H7 (cell line): ENCODE results near the gene TMEM35A. TPM values are rescaled to one million over a fixed set of nuclear protein-coding genes. Genes with fewer than 3 reads are reported as not detected.
"Not testable (repeated sequence)": the region's sequence is repeated elsewhere in the genome, so short reads cannot be mapped to it uniquely, and the experiment has no call there.

Experiments
- DNase-seq: peaks from one replicate; pipeline ENCODE4 v3.0.0; 2012
- H3K27me3 ChIP-seq: 2 replicates; pipeline ENCODE4 v1.6.0; 2011; ENCODE audit warnings: mild to moderate bottlenecking, low read length; ENCODE audit not compliant: control insufficient read depth, insufficient read depth
- H3K36me3 ChIP-seq: replicated peaks from 2 replicates; pipeline ENCODE4 v1.5.1; 2011; ENCODE audit warnings: low read length; ENCODE audit not compliant: control insufficient read depth, insufficient read depth
- H3K4me3 ChIP-seq: 2 replicates; pipeline ENCODE4 v1.5.1; 2011; ENCODE audit warnings: low read depth, mild to moderate bottlenecking, control low read depth, low read length, moderate library complexity; ENCODE audit not compliant: insufficient read depth
- total RNA-seq: library from RNA; depleted of rRNA; stranded (reverse); fragments of >200 nt; shearing (Covaris generic); gene quantifications from 2 replicates; pipeline ENCODE4 v1.2.3, GENCODE V29; 2014; rRNA removed

The TMEM35A gene, protein sequence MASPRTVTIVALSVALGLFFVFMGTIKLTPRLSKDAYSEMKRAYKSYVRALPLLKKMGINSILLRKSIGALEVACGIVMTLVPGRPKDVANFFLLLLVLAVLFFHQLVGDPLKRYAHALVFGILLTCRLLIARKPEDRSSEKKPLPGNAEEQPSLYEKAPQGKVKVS
- 1.4 and 2.3 TPM in 2 replicates for total RNA-seq

DNA sequence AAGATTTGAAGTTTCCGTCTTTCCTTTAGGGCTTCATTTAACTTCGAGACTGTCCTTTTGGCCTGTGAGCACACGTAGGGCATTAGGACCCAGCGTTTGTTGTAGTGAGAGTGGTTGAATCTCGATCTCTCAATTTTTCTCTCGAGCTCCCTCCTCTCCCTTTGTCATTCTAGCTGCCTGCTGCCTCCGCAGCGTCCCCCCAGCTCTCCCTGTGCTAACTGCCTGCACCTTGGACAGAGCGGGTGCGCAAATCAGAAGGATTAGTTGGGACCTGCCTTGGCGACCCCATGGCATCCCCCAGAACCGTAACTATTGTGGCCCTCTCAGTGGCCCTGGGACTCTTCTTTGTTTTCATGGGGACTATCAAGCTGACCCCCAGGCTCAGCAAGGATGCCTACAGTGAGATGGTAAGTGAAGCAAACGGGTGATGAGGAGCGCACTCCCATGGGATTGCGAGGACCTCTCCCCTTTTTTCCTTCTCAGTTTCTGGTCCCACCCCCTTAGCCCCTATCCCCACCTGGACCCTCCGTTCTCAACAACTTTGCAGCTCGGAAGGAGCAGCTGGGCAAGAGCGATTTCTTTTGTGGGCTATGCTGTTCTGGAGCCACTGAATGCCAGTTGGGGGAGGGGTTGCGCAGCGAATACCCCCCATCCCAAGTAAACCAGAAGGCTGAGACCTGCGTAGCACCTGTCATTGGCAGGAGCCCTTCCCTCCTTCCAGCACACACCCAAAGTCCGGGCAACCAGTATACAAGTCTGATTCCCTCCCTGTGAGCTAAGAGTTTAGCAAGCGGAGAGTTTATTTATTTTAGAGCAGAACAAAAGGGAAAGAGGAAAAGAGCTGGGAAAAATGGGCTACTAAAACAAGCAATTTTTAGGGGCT is at the start of gene TMEM35A:
Gene TMEM35A (plus strand): TSS at position 164 of the 883 bp plus-strand sequence. CDS start 124 bp downstream, at position 288.
- DNase-seq: peak; percentile 36
- peak within 1 kb of the TSS; percentile 55 for H3K4me3 ChIP-seq
- H3K36me3 ChIP-seq: no peaks in the 10 kb centered on the region
- H3K27me3 ChIP-seq: peaks cover 4% of the 10 kb centered on the region

DNA sequence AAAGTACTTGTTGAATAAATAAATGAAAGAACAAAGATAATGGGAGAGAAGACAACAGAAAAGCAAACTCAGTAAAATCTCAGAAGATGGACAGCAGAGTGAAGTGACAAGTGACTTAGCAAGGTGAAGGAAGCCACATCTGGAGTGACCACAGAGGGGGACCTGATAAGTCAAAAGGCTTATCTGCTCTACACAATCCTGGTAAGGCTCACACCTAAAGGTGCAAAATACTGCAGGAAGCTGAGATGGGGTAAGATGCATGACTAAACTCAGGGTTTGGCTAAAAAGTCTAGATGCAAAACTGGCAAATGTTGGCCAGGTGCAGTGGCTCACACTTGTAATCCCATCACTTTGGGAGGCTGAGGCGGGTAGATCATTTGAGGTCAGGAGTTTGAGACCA is 49.0 kb upstream of the TMEM35A start:
- Histone ChIP-seq H3K27me3 (no peaks in the 10 kb centered on the region), H3K4me3 (no peak overlapping the region), H3K36me3 (no peaks in the 10 kb centered on the region; the same call in 1 of the 2 replicates)
- no peak for DNase-seq

DNA sequence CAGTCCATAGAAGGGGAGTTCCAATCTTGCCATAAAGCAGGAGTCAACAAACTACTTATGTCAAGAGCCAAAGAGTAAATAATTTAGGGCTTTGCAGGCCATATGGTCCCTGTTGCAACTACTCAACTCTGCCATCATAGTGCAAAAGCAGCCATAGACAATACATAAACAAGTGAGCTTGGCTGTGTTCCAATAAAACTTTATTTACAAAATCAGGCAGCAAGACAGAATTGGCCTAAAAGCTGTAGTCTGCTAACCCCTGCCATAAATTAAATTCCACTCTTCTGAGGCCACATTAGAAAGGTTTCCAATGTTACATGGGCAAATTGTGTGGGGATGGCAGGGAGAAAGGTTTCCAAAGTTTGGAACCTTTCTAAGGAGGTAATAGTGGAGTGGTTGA is 41.4 kb upstream of the TMEM35A start:
- DNase-seq: no peak
- Histone ChIP-seq H3K36me3 (no peaks in the 10 kb centered on the region; the same call in 1 of the 2 replicates), H3K27me3 (no peaks in the 10 kb centered on the region), H3K4me3 (no peak overlapping the region)

DNA sequence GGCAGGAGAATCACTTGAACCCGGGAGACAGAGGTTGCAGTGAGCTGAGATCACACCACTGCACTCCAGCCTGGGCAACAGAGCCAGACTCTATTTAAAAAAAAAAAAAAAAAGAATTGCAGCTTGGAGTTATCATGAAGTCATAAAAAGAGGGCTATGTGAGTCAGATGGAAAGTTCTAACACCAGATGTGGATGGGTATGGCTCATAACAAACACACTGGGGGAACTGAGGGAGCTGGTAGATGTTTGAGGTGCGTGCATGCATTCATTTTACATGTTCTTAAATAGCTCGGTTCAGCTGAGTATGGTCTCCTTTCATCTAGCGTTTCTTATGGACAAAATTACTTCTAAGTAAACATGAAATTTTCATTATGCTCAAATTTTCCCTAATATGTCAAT is 38.5 kb upstream of the TMEM35A start:
- Histone ChIP-seq H3K36me3 (no peaks in the 10 kb centered on the region; the same call in 1 of the 2 replicates), H3K4me3 (no peak overlapping the region), H3K27me3 (no peaks in the 10 kb centered on the region)
- DNase-seq: no peak

DNA sequence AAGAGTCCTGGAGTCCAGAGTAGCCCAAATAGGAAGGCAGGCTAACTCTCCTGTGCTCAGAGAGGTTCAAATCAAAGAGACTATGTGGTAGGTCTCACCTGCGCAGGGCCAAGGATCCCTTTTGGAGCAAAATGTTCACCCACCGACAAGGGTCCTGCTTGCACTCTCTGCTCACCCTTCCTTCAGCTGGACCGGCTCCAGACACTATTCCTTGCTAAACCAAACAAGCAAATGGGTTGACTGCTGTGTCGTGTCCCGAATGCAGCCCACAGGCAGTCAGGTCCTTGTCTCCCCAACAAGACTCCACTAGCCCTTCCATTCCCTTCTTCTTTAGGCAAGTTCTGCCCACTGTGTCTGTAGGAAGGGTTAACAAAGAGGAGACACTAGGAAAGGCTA is 27.5 kb upstream of the TMEM35A start:
- no peaks in the 10 kb centered on the region for H3K27me3 ChIP-seq
- H3K36me3 ChIP-seq: no peaks in the 10 kb centered on the region
- peak overlapping the region; percentile 57 for H3K4me3 ChIP-seq
- peak; percentile 18 for DNase-seq

DNA sequence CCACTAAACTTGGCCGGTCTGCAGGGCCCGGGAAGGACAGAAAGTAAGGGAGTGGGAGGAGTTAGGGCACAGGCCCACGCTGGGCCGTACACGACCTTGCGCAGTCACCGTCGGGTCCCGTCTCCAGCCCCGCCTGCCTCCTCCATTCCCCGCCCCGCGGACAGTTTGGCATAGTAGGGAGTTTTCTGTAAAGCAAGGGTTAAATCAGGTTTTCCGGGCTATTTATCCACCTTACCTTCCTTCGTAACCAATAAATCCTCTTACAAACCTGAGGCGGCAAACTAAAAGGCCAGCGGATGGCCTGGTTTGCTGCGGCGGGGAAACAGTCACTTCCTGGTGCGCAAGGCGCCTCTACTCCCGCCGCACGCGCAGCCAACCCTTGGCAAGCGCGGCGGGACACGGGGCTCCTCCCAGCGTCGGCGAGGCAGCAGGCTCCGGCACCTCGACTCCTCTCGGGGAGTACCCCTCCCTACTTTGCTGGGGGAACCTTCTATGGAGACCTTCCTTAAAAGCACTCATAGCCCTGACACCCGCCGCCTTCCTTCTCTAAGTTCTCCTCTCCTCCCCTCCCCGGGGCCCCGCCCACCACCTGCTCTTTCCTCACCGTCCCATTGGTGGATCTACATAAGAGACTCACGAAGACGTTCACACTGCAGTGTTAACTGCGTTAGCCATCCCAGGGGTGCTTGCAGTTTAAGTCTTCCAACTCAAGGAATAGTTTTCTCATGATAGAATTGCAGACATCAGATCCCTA is 27.0 kb upstream of the TMEM35A start, which contains the start of gene TRMT2B:
Gene TRMT2B (minus strand): TSS at position 563 of the 754 bp plus-strand sequence. CDS start 9,822 bp downstream, outside the sequence.
- Histone ChIP-seq H3K27me3 (no peaks in the 10 kb centered on the region), H3K4me3 (peak within 1 kb of the TSS; percentile 57), H3K36me3 (no peaks in the 10 kb centered on the region)
- DNase-seq: peak; percentile 80

DNA sequence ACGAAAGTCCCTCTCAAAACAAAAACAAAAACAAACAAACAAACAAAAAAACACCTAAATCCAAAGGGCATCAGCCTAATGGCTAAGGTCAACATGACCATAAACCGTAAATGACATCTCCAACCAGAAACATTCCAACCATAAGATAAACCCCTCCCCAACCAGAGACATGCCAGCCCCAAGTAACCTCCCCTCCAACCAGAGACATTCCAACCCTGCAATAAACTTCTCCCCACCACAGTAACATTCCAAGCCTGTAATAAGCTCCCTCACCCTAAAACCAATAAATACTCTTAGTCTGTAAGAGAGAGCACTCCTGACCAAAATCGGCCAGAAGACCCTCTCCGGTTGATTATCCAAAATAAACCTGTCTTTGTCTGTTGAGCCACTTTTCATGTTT is 22.1 kb upstream of the TMEM35A start:
- not testable (repeated sequence) for H3K36me3 ChIP-seq, H3K4me3 ChIP-seq, H3K27me3 ChIP-seq, DNase-seq

DNA sequence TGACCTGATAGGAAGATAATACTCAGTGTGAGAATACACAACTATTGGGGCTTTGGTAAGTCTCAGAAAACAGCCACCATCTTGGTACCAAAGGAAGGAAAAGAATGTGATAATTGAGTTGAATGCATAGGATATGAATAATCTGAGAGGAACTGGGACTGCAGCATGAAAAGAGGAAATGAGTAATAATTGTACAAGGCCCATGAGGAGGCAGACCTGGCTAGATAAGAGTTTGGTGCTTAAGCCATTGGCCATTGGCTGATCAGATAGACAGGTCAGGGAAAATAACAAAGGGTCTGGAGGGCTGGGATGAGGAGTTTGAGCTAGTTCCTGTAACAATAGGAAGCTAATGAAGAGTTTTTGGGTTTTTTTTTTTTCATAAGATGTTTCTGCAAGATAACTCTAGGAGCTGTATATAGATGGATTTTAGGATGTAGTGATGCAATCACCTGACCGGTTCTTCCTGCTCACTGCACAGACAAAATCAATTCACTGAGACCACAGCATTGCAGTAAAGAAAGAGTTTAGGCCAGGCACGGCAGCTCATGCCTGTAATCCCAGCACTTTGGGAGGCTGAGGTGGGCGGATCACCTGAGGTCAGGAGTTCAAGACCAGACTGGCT is 21.5 kb upstream of the TMEM35A start:
- no peaks in the 10 kb centered on the region for H3K36me3 ChIP-seq
- no peak for DNase-seq
- no peaks in the 10 kb centered on the region for H3K27me3 ChIP-seq
- H3K4me3 ChIP-seq: no peak overlapping the region

DNA sequence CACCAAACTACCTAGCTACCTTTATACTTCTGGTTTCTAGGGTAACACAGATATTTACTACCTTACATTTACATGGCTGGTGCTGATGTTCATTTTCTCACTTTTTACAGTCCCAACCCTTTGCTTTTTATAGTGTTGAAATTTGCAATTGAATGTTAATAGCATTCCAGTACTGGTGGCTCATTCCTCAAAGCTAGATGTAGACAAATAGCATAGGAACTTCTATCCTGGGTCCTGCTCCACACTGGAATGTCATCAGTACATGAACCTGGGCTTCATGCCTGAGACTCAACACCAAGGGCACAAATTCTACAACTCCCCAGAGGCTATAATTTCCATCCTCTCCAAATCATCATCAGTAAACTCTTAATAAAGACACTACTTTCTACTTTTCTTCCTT is 16.5 kb upstream of the TMEM35A start:
- Histone ChIP-seq H3K27me3 (no peaks in the 10 kb centered on the region), H3K4me3 (no peak overlapping the region), H3K36me3 (no peaks in the 10 kb centered on the region)
- DNase-seq: no peak

DNA sequence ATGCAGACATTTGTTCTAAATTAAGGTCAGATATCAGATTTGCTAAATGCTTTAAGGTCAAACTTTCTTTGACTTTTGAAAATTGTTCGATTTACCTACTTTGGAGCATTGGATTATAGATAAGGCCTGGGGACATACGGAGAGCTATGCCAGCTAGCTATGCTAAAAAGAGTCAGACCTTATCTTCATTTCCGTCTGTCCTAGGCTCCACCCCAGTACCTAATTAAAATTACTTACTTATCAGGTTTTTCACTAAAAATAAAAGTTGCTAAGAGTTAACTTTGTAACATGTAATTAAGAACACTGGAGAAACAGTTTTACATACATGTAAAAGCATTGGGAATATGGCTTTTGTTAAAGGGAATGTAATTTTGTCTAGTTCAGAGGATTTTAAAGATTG is 7.1 kb upstream of the TMEM35A start:
- DNase-seq: no peak

DNA sequence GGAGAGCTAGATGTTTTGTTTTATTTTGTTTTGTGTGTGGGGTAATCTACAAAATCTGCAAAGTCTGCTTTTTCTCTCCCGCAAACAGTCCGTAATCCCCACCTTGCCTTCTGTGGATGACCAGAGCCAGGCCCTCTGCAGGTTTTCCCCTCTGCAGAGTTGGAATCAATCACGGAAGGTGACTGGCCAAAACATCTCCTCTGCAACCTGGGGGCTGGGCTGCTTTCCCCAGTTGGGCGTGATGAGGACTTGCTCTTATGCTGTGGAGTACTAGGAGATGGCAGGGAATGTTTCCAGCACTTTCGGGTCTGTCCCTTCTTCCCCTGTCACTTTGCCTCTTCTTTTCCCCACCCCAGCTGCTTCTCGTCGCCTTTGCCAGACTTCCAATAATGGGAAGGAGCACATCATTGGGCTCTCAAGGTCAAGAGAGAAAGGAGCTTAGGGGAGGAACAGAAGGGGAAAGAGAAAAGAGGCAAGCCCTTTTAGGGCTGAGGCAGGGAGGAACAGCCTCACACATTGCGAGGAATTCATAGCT is 1.1 kb downstream of the TMEM35A start:
- Histone ChIP-seq H3K27me3 (peaks cover 4% of the 10 kb centered on the region), H3K36me3 (no peaks in the 10 kb centered on the region), H3K4me3 (peak overlapping the region; percentile 55)
- DNase-seq: no peak

More for the DNA sequence above, 7.1 kb upstream of the TMEM35A start:
- Histone ChIP-seq H3K27me3 (no peaks in the 10 kb centered on the region), H3K36me3 (no peaks in the 10 kb centered on the region), H3K4me3 (no peak overlapping the region)

DNA sequence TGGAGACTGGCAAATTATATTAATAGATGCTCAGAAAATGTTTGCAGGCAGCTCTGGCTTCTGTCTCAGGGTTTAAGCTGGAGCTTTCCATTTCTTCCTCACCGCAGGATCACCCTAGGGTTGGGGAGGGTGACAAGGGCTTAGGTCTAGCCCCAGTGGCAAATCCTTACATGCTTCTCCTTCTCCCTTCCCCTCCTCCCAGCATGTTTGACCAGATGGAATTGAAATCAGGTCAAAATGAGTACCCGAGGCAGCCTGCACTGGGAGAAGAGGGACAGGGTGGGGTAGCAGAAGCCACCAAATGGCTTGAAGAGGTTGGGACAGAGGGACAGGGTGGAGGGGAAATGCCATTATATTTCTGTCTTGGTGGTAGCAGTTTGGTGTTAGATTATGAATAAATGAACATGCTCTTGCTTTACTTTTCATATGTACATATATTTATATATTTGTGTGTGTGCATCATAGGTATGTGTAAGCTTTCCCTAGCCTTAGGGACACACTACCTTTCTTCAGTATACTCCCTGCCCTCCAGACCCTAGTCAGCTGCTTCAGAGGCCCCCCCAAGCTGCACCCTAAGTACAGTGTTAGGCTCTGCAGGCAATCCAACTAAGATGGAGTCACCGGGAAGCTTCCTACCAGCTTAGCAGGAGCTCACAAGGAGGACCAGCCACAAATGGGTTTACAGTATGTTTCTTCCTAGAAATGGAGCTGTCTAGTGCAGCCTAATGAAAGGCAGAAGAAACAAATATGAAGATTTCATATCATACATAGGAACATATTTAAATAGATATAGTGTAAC is 1.8 kb downstream of the TMEM35A start:
- Histone ChIP-seq H3K36me3 (no peaks in the 10 kb centered on the region), H3K27me3 (peaks cover 4% of the 10 kb centered on the region), H3K4me3 (no peak overlapping the region)
- no peak for DNase-seq

DNA sequence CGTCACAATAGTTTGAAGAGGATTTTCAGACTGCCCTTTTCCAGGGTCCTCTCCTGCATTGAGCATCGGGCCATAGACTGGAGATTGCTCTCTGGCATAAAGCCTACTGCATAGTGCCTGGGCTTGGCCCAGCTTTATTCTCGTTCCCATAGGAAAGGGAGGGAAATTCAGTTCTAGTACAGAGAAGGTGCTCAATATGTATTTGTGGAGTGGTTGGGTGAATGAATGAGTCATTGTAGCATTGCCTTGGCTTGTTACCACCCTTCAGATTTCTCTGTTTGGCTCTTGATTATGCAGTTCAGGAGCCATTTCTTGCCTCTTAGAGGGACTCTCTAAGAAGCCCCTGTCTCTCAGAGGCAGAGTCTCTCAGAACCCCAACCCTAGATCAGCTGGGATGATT is 2.6 kb downstream of the TMEM35A start:
- no peaks in the 10 kb centered on the region for H3K36me3 ChIP-seq
- no peak overlapping the region for H3K4me3 ChIP-seq
- peaks cover 4% of the 10 kb centered on the region for H3K27me3 ChIP-seq
- no peak for DNase-seq
